Measurements from ENCODE around the gene ZNF81. TPM values are rescaled to one million over a fixed set of nuclear protein-coding genes. Genes with fewer than 3 reads are reported as not detected.
"Not testable (repeated sequence)": the region's sequence is repeated elsewhere in the genome, so short reads cannot be mapped to it uniquely, and the experiment has no call there.

The ZNF81 gene
- total and polyA plus RNA-seq, 2 of the 13 experiments (the other 11 are each of a cell fraction or from before 2014, with no cell fraction given) = 1.4 to 3.2 TPM

DNA sequence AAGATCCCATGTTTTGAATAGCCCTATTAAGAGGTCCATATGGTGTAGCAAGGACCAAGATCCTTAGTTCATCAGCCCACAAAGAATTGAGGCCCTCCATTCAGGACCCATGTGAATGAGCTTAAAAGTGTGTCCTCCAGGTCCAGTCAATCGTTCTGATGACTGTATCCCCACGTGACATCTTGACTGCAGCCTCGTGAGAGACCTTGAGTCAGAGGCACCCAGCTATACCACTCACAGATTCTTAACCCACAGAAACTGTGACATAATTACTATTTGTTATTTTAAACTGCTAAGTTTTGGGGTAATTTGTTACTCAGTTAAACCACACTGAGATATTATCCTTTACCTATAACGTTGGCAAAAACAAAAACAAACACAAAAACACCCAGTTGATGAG lies 104.7 kb downstream of the ZNF81 start:
- intact Hi-C loops (cut with micrococcal nuclease; ENCODE audit: unreplicated experiment) (no loop called here), in situ Hi-C loops (cut with HindIII; ENCODE audit: extremely low pct_ligation_motif_present, low pct_unique_long_range_greater_than_20kb) (no loop called here)
- no peaks in the 10 kb centered on the region for H3K4me1 ChIP-seq (ENCODE audit: insufficient read depth, low read length)
- no peaks in the 10 kb centered on the region for H3K27me3 ChIP-seq (ENCODE audit: control insufficient read depth in 1 of 2, insufficient read depth in 2 of 2, low read length in 2 of 2)
- no peaks in the 10 kb centered on the region for H3K36me3 ChIP-seq (replicated peaks in 1 of 2; ENCODE audit: control insufficient read depth in 1 of 2, insufficient read depth in 2 of 2, low read length in 2 of 2)
- H3K27ac ChIP-seq (ENCODE audit: extremely low read length, insufficient read depth, low read length) = no peak overlapping the region
- ATAC-seq (no peak), FAIRE-seq (no peak), DNase-seq (ENCODE audit: low spot score) (no peak)
- WGBS (ENCODE audit: low lambda C conversion rate) = 0% methylated on average over 4 of the region's 4 CpGs
- ChIA-PET POLR2A (no interaction called here), CTCF (ENCODE audit: low intra/inter-chr PET ratio, low total read pairs) (no interaction called here)
- H3K79me2 ChIP-seq (ENCODE audit: insufficient read depth, low read length) = no peaks in the 10 kb centered on the region
- H3K4me3 ChIP-seq (replicated peaks in 1 of 3; ENCODE audit: insufficient read depth in 1 of 3, low read depth in 2 of 3, low read length in 3 of 3) = no peak overlapping the region
- H3K9ac ChIP-seq (ENCODE audit: insufficient read depth, low read depth, low read length) = no peak overlapping the region
- no peaks in the 10 kb centered on the region for H4K20me1 ChIP-seq (ENCODE audit: insufficient read depth, low read length)
- BruUV-seq (replicated peaks) = no TSS peak
- TF ChIP-seq STAT5B (CRISPR knock-in tag; IDR thresholded peaks at IDR 0.05) (no peak), CEBPG (CRISPR knock-in tag; IDR thresholded peaks at IDR 0.05) (no peak), TCF7L2 (IDR thresholded peaks at IDR 0.05; ENCODE audit: low read depth, low read length) (no peak), NR2F1 (CRISPR knock-in tag; IDR thresholded peaks at IDR 0.05) (no peak), FOXC1 (CRISPR knock-in tag; IDR thresholded peaks at IDR 0.05; ENCODE audit: borderline replicate concordance) (no peak), SRY (CRISPR knock-in tag; IDR thresholded peaks at IDR 0.05) (no peak), ZNF878 (CRISPR knock-in tag; IDR thresholded peaks at IDR 0.05) (no peak)
- H3K4me2 ChIP-seq (ENCODE audit: low read depth, low read length) = no peak overlapping the region
- no peaks in the 10 kb centered on the region for H3K9me3 ChIP-seq (ENCODE audit: low read length)
- no peak overlapping the region for H2AFZ ChIP-seq (ENCODE audit: low read length)

DNA sequence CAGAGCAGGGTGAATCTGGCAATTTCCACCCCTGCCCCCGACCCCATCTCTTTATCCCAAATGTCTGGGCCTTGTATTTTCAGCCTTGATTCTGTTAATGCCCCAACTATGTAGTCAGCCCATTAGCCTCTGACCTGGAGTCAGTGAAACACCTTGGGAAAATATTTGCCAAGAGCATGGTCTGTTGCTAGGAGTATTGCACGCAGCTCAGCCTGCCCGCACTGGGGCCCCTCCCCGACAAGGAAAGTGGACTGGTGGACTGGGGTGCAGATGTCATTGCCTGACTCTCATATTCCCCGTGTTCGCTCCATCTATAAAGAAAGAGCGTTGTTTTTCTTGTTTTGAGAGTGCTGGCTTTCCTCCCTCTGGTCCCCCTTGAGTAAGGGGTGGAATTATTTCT lies 118.6 kb downstream of the ZNF81 start:
- Histone ChIP-seq H3K27ac (ENCODE audit: extremely low read length, insufficient read depth, low read length) (peak overlapping the region; percentile 57), H3K4me2 (ENCODE audit: low read depth, low read length) (0 out of 2 replicates have a peak overlapping the region, but pooled peaks have one; percentile 24)
- H2AFZ ChIP-seq (ENCODE audit: low read length); intact Hi-C loops (cut with micrococcal nuclease; ENCODE audit: unreplicated experiment); BruUV-seq (replicated peaks); H3K36me3 ChIP-seq (replicated peaks in 1 of 2; ENCODE audit: control insufficient read depth in 1 of 2, insufficient read depth in 2 of 2, low read length in 2 of 2); in situ Hi-C loops (cut with HindIII; ENCODE audit: extremely low pct_ligation_motif_present, low pct_unique_long_range_greater_than_20kb); H3K4me3 ChIP-seq (replicated peaks in 1 of 3; ENCODE audit: insufficient read depth in 1 of 3, low read depth in 2 of 3, low read length in 3 of 3); POLR2A ChIA-PET; H3K4me1 ChIP-seq (ENCODE audit: insufficient read depth, low read length); H3K9ac ChIP-seq (ENCODE audit: insufficient read depth, low read depth, low read length); DNase-seq (ENCODE audit: low spot score); CTCF ChIA-PET (ENCODE audit: low intra/inter-chr PET ratio, low total read pairs); H3K79me2 ChIP-seq (ENCODE audit: insufficient read depth, low read length); H3K27me3 ChIP-seq (ENCODE audit: control insufficient read depth in 1 of 2, insufficient read depth in 2 of 2, low read length in 2 of 2); H3K9me3 ChIP-seq (ENCODE audit: low read length); H4K20me1 ChIP-seq (ENCODE audit: insufficient read depth, low read length): not testable (repeated sequence)
- peak; percentile 72 for FAIRE-seq
- WGBS (ENCODE audit: low lambda C conversion rate) = 20% methylated on average over 1 of the region's 7 CpGs
- TF ChIP-seq, protein P1, sequence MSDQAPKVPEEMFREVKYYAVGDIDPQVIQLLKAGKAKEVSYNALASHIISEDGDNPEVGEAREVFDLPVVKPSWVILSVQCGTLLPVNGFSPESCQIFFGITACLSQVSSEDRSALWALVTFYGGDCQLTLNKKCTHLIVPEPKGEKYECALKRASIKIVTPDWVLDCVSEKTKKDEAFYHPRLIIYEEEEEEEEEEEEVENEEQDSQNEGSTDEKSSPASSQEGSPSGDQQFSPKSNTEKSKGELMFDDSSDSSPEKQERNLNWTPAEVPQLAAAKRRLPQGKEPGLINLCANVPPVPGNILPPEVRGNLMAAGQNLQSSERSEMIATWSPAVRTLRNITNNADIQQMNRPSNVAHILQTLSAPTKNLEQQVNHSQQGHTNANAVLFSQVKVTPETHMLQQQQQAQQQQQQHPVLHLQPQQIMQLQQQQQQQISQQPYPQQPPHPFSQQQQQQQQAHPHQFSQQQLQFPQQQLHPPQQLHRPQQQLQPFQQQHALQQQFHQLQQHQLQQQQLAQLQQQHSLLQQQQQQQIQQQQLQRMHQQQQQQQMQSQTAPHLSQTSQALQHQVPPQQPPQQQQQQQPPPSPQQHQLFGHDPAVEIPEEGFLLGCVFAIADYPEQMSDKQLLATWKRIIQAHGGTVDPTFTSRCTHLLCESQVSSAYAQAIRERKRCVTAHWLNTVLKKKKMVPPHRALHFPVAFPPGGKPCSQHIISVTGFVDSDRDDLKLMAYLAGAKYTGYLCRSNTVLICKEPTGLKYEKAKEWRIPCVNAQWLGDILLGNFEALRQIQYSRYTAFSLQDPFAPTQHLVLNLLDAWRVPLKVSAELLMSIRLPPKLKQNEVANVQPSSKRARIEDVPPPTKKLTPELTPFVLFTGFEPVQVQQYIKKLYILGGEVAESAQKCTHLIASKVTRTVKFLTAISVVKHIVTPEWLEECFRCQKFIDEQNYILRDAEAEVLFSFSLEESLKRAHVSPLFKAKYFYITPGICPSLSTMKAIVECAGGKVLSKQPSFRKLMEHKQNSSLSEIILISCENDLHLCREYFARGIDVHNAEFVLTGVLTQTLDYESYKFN (CRISPR knock-in tag; conservative IDR thresholded peaks at IDR 0.05) = 0 out of 2 replicates have a peak, but pooled peaks have one; percentile 24
- TF ChIP-seq HNF4A (CRISPR knock-in tag; IDR thresholded peaks at IDR 0.05) (peak; percentile 26; the same call in 1 of the 2 replicates), NR2F1 (CRISPR knock-in tag; IDR thresholded peaks at IDR 0.05) (0 out of 4 replicates have a peak, but pooled peaks of 1 of the 2 experiments have one; percentile 18)
- peak; percentile 84 for ATAC-seq
